Left forelimb (tissue), 1 donor: ENCODE measurements around the gene TTC19.
"Not testable (repeated sequence)": the region's sequence is repeated elsewhere in the genome, so short reads cannot be mapped to it uniquely, and the experiment has no call there.

Experiments used
- DNase-seq: peaks from one replicate; pipeline ENCODE4 v3.0.0-alpha.2; 2018; ENCODE audit warnings: low spot score

TTC19 gene

GRCh38 chr17:15972497-15972951, 27.1 kb upstream of the TTC19 start:
- no peak for DNase-seq

DNA sequence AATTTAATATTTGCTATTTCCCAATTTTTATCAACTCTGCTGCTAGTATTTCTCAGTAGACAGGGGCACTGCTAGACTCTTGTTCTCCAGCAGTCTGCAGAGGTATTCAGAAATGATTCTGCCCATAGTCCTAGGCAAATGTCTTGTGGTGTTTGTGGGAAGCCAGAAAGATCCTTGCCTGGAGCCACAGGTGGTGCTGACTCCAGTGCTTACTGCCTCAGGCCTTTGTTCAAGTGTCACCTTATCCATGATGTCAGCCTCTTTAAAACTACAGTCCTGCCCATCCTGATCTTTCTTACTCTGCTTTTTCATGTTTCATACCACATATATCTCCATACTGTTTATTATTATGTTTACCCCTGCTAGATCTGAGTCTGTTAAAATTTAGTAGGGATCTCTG, 26.6 kb upstream of the TTC19 start:
- DNase-seq: no peak

- DNase-seq: no peak
Measured at GRCh38 chr17:15973834-15974233, 25.8 kb upstream of the TTC19 start.

DNA sequence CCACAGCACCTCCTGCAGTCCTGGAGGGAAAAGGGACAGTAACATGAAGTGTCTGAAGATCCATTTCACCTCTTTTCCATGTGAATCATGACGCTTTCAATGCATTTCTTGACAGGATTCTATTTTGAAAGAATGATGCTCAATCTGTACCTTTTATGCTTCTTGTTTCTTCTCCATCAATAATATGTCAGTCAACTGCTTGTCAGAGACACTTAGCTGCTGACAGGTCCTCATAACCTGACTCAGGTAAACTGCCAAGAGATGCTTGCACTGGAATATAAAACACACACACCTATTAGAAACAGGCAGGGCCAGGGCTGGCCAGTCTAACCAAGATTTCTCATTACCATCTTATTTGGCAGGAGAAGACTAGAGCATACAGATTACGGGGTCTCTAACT, 21.7 kb upstream of the TTC19 start:
- no peak for DNase-seq

DNA sequence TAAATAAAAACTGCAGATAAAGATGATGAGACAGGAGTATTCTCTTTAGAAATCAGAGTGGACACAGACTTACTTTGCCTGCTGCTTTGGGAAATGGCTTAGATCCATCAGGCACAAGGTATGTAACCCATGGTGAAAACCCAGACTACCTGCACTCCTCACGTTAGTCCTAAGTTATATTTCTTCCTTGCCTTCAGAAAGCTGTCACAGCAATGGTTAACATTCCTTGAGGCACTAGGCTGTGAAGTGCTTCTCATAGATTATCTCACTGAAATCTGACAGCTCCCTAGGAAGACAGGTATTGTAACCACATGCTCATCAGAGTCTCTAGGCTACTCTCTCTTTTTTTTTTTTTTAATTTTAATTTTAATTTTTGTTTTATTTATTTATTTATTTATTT, 21.0 kb upstream of the TTC19 start:
- no peak for DNase-seq

DNA sequence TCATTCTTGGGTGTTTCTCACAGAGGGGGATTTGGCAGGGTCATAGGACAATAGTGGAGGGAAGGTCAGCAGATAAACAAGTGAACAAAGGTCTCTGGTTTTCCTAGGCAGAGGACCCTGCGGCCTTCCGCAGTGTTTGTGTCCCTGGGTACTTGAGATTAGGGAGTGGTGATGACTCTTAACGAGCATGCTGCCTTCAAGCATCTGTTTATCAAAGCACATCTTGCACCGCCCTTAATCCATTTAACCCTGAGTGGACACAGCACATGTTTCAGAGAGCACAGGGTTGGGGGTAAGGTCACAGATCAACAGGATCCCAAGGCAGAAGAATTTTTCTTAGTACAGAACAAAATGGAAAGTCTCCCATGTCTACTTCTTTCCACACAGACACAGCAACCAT, 20.6 kb upstream of the TTC19 start:
- not testable (repeated sequence) for DNase-seq

DNA sequence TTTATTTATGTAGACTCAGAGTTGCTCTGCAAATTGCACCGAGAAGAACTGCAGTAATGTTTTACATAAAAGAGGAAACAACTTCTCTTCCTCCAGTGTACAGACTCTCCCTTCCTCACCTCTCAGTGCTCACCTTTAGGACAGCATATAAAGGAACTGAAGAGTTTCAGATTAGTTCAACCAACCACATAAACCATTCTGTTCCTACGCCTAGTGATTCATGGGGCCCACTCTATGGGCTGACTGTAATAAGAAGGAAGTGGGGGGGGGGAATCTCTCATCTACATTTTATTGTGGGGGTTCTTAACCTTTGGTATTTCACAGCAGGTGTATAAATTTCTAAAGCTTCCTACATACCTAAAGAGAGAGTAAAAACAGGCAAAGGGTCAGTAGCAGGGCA, 18.4 kb upstream of the TTC19 start:
- no peak for DNase-seq

DNA sequence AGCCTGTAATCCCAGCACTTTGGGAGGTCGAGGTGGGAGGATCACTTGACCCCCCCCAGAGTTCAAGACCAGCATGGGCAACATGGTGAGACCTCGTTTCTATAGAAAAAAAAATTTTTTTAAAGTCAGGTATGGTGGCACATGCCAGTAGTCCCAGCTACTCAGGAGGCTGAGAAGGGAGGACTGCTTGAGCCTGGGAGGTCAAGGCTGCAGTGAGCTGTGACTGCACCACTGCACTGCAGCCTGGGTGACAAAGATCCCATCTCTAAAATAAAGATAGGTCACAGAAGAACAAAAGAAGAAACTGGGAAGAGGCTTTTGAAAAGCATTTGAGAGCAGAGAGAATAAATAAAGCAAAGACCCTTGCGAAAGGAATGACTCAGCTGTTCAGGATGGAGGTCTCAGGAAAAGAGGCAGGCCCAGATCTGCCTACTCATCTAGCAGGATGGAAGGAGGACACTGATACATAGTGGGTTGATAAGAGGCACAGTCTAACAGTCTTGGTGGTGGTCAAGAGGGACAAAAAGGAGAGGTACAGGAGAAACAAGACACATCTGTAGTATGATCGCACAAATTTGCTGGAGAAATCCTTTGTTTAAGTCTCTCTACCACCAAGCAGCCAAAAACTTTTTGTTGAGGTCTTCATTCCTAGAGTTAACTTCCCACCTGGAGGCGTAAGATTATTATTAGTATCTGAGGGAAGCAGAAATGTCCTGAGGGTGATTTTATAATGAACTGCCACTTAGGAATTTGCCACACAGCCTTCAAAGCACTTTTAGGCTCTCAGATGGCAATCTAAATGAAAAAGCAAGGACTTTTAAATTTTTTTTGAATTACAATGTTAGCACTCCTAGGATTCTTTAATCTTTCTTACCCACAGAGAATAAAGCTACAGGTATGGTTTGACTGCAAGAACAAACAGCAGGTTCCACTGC, 17.7 kb upstream of the TTC19 start:
- DNase-seq: no peak

DNA sequence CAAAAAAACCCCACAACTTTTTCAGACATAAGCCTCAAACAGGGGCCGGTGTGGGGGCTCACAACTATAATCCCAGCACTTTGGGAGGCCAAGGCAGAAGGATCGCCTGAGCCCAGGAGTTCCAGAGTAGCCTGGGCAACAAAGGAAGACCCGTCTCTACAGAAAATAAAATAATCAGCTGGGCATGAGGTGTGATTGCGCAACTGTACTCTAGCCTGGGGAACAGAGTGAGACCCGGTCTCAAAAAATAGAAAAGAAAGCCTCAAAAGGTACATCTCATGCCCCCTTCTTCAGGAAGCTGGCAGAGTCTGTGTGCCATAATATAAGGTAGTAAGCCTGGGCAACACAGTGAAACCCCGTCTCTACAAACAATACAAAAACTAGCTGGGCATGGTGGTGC, 3.3 kb upstream of the TTC19 start:
- DNase-seq: no peak

- DNase-seq: no peak
Measured at GRCh38 chr17:15998031-15998562, 1.5 kb upstream of the TTC19 start.

GRCh38 chr17:15999974-16000827, 577 bp downstream of the TTC19 start:
- no peak for DNase-seq

GRCh38 chr17:16001226-16001897, 1.7 kb downstream of the TTC19 start:
- no peak for DNase-seq

GRCh38 chr17:16002708-16003260, 3.2 kb downstream of the TTC19 start:
- no peak for DNase-seq

DNA sequence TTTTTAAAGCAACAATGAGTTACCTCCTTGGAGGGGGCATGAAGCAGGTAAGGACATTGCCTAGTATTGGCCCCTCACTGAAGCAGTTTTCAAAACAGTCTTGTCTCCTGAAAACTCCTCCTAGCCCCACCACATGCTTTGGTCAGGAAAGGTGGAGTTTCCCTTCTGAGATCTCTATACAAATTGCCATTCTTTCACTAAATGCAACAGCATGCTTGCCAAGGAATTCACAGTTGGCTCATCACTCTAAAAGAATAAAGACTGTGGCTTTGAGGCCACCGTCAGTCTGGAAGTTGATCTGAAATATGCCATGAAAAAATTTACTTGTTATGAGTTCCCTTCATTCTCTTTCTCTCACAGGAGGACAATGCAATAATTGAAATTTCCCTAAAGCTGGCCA, 4.2 kb downstream of the TTC19 start:
- no peak for DNase-seq

- no peak for DNase-seq
Measured at GRCh38 chr17:16005636-16006035, 6.0 kb downstream of the TTC19 start.

GRCh38 chr17:16007439-16007838, 7.8 kb downstream of the TTC19 start:
- no peak for DNase-seq

DNA sequence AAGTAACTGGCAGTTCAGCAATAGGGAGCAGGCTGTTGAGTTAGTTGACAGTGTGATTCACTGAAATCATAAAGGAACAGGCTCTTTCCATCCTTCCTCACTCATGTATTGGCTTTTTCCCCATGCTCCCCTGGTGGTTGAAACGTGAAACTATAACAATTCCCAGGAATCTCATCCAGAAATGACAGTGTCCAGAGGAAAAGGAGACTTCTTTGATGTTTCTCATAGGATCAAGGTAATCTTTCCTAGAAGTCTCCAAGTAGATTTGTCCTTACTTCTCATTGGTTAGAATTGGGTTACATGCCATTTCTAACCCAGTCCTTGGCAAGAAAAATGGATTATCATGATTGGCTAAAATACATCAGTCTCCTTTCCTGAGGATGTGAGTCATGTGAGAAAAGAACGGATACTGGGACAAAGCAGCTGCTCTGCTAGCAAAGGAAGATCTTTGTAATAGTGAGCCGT, 14.4 kb downstream of the TTC19 start:
- no peak for DNase-seq

GRCh38 chr17:16019347-16019746, 19.7 kb downstream of the TTC19 start:
- DNase-seq: no peak

DNA sequence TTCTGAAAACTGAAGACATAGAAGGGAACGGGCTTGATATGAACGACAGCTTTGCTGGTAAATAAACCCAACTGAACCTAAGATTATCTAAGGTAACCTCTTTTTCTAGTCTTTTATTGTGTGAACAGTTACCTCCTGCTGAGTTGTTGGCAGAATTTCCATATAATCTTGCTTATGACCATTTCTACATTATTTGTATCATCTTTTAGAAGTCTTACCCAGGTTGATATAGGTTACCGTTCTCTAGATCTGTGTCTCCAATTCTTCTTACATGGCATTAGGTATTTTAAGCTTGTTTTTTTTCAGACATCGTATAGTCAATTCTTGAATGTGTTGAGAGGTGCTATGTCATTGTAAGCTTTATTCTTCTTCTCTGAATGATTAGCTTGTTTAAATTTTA, 24.3 kb downstream of the TTC19 start:
- DNase-seq: no peak

DNA sequence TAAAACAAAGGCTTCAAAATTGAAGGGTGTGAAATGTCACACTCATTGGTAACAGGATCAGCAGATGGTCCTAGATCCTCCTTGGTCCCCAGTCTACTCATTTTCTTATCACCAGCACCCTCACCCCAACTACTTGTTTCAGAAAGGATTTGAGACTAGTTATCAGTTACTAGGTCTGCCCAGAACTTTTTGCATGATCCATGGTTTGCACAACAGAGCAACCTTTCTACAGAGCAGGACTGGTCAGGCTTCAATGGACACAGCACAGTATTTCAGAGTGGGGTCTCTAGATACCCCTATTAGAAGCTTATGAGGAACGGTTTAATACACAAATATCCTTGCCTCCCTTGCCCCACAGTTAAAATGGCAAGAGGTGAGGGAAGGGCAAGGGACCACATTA, 25.6 kb downstream of the TTC19 start:
- DNase-seq: no peak

DNA sequence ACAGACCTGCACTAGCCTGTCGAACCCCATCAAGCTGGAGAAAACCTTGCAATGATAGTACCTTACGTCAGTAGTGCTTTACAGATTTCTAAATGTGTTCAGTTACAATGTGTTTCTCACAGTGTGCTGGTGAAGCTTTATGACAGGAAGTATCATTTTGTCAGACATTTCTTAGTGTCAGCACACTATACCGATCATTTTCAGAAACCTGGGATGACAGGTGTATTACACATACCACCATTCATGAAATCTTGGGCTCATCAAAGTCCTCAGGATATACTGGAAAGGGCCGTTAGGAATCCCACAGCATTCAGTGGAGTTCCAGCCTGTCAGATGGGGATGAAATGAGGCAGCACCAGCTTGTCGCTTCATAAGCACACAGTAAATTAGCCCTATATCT, 27.3 kb downstream of the TTC19 start:
- DNase-seq: no peak
